Skeletal muscle tissue (tissue), 4 donors: ENCODE measurements around the gene VCL. TPM values are rescaled to one million over a fixed set of nuclear protein-coding genes. Genes with fewer than 3 reads are reported as not detected.

Experiments used
- H3K27ac ChIP-seq: one replicate; pipeline ENCODE4 v1.7.0; 2013; ENCODE audit warnings: mild to moderate bottlenecking, low read depth, low read length, inconsistent platforms
- H3K27me3 ChIP-seq, 3 donors: one replicate each; pipeline ENCODE4 v1.7.0; 2013; ENCODE audit warnings: low read length in 3 of 3; ENCODE audit not compliant: control insufficient read depth in 3 of 3, insufficient read depth in 3 of 3
- H3K36me3 ChIP-seq, 3 donors: one replicate each; pipeline ENCODE4 v1.7.0; 2013; ENCODE audit warnings: low read length in 3 of 3; ENCODE audit not compliant: control insufficient read depth in 3 of 3, insufficient read depth in 3 of 3
- H3K4me1 ChIP-seq, 3 donors: one replicate each; pipeline ENCODE4 v1.7.0; 2013; ENCODE audit warnings: low read length in 3 of 3, mild to moderate bottlenecking in 3 of 3; ENCODE audit not compliant: control insufficient read depth in 3 of 3, insufficient read depth in 3 of 3
- H3K4me3 ChIP-seq, 3 donors: one replicate each; pipeline ENCODE4 v1.7.0; 2013; ENCODE audit warnings: low read length in 3 of 3
- H3K9ac ChIP-seq, 3 donors: one replicate each; pipeline ENCODE4 v1.7.0; 2013; ENCODE audit warnings: low read length in 3 of 3, mild to moderate bottlenecking in 3 of 3, moderate library complexity in 2 of 3, low read depth in 1 of 3
- H3K9me3 ChIP-seq, 3 donors: one replicate each; pipeline ENCODE4 v1.7.0; 2013; ENCODE audit warnings: low read length in 3 of 3; ENCODE audit not compliant: control insufficient read depth in 3 of 3
- total RNA-seq: library from RNA; depleted of rRNA; stranded (reverse); fragments of >200 nt; gene quantifications from one replicate; pipeline ENCODE4 v1.2.3, GENCODE V29; 2014
- donor health status: Osteomylitis.

Gene VCL
- total RNA-seq, 1 donor from 2014 or later: 83.0 TPM

DNA sequence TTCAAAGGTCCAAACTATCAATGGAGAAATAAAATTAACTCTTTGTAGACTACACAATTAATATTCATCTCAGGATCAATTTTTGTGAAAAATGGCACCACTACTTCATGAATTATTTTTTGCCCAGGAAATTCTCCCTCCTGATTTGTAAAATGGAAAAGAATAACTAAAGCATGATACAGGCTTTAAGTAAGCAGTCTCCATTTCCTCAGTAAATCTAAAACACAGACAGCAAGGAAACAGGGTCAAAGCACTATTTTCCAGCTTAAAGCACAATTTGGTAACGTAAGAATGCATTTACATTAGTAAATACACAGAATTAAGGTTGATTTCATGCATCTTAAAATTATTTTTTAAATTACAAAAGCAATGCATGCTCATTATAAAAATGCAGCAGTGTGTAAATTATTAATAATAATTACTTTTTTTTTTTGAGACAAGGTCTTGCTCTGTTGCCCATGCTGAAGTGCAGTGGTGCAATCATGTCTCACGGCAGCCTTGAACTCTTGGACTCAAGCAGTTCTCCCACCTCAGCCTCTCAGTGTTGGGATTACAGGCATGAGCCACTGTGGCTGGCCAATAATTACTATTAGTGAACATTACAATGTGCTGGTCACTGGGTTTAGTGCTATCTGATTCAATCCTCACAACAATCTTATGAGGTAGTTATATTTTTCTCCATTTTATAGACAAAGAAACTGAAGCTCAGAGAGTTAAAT is 26.1 kb upstream of the VCL start:
- Histone ChIP-seq H3K4me3 (no peak overlapping the region), H3K4me1 (peaks cover 0 to 10% (median 8%) of the 10 kb centered on the region in 3 donors), H3K36me3 (no peaks in the 10 kb centered on the region), H3K9ac (no peak overlapping the region), H3K27me3 (no peaks in the 10 kb centered on the region), H3K27ac (no peak overlapping the region), H3K9me3 (no peaks in the 10 kb centered on the region)

DNA sequence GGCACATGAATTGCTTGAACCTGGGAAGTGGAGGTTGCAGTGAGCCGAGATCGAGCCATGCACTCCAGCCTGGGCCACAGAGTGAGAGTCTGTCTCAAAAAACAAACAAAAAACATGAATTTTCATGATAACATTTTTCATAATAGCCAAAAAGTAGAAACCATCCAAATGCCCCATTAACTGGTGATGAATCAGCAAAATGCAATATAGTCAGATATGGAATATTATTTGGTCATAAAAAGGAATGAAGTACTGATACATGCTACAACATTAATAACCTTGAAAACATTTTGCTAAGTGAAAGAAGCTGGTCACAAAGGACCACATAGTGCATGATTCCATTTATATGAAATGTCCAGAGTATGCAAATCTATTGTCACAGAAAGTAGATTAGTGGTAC is 24.5 kb upstream of the VCL start:
- H3K36me3 ChIP-seq: no peaks in the 10 kb centered on the region
- no peak overlapping the region for H3K27ac ChIP-seq
- no peaks in the 10 kb centered on the region for H3K27me3 ChIP-seq
- no peaks in the 10 kb centered on the region for H3K9me3 ChIP-seq
- H3K9ac ChIP-seq: no peak overlapping the region
- no peaks in the 10 kb centered on the region for H3K4me1 ChIP-seq
- H3K4me3 ChIP-seq: no peak overlapping the region

DNA sequence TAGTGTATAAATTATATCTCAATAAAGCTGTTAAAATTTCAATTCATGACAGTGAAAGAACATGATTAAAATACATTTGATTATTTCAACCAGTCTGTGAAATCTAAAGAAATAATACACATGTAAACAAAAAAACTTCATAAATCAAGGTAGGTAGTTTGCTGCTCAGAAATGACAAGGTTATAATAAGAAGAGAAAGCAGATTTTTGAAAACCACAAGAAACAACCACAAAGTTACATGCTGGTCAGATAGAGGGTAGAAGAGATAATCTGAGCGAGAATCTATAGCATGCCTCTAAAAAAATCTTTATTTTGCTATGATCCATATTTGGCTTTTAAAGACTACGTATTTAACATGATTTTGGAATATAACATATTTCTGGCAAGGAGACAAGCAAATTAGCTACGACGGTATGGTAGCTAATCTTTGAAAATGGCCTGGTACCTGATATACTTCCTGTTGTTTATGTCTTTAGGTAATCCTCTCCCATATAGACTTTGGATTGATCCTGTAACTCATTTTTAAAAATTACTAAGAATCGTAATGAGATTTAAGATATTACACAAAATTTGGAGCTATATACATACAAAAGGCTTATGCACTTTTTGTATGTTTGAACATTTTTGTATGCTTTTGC is 23.5 kb upstream of the VCL start:
- H3K9ac ChIP-seq: no peak overlapping the region
- H3K27me3 ChIP-seq: no peaks in the 10 kb centered on the region
- H3K9me3 ChIP-seq: no peaks in the 10 kb centered on the region
- no peaks in the 10 kb centered on the region for H3K36me3 ChIP-seq
- no peak overlapping the region for H3K27ac ChIP-seq
- no peaks in the 10 kb centered on the region for H3K4me1 ChIP-seq
- H3K4me3 ChIP-seq: no peak overlapping the region

DNA sequence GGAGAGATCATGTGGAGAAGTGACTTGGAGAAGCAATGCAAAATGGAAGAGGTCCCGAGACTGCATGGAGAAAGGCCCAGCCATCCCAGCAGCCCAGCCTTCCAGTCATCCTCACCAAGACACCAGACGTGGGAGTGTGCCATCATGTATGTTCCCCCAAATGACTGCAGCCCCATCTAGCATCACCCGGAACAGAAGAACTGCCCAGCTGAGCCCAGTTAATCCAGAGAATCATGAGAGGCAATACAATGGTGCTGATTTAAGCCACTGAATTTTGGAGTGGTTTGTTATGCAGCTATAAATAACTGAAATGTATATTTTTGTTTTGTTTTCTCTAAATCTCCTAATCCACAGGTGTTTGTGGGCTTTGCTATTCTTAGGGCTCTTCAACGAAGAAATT is 22.5 kb upstream of the VCL start:
- Histone ChIP-seq H3K36me3 (no peaks in the 10 kb centered on the region), H3K27ac (no peak overlapping the region), H3K4me1 (no peaks in the 10 kb centered on the region), H3K4me3 (no peak overlapping the region), H3K27me3 (no peaks in the 10 kb centered on the region), H3K9ac (no peak overlapping the region), H3K9me3 (no peaks in the 10 kb centered on the region)

DNA sequence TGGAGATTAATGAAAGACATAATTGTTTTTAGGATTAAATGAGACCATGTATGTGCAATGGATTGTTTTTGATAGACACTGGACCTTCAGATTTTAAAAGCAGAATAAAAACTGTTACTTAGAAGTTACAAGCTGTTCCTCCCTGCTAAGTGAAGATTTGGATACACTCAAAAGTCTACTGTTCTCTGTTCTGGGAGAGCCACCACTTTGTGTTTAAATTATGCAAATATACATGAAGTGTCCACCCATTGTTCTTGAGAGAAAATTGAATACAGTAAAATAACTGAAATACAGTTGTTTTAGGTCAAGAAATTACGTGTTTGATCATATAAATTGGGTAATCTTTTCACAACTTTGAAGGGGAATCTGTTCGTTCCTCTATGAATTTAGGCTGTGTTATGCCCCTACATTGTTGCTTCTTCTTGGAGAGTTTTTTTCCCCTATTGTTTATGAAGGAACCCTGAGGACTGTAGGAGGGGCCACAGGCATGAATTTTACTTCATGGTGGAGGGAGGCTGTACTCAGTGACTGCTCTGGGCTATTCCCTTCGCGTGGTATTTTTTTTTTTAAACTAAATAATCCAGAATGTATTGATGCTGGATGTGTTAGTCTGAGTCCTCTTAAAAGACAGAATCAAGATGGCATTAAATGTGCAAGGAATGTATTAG is 18.6 kb upstream of the VCL start:
- no peak overlapping the region for H3K9ac ChIP-seq
- H3K27ac ChIP-seq: no peak overlapping the region
- H3K4me3 ChIP-seq: no peak overlapping the region
- H3K36me3 ChIP-seq: no peaks in the 10 kb centered on the region
- H3K27me3 ChIP-seq: no peaks in the 10 kb centered on the region
- peaks cover 2 to 4% (median 3%) of the 10 kb centered on the region in 3 donors for H3K4me1 ChIP-seq
- no peaks in the 10 kb centered on the region for H3K9me3 ChIP-seq

DNA sequence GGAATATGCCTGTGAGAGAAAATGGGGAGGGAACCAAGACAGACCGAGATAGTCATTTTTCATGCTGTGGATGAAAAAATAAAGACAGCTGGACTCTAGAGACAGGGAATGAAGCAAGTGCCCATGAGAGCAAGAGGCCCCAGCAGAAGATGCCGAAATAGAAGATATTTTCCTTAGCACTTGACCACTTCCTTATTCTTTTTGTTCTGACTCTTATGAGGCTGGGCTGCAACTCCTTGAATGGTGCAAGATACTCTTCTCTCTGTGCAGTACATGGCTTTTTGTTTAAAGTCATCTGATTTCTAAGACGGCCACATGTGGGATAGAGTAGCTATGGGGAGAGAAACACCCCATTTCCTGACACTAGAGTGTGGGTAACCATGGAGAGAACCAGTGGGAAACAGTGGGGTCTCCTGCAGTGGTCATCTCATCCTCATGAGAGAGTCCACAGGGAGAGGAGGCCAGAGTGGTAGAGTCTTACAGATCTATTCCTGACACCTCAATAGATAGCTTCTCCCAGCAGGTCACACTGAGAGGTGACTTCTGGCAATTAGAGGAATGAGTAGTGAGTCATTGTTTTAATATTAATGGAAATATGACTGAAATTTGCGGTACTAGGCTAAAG is 18.0 kb upstream of the VCL start:
- H3K27ac ChIP-seq: no peak overlapping the region
- no peaks in the 10 kb centered on the region for H3K36me3 ChIP-seq

DNA sequence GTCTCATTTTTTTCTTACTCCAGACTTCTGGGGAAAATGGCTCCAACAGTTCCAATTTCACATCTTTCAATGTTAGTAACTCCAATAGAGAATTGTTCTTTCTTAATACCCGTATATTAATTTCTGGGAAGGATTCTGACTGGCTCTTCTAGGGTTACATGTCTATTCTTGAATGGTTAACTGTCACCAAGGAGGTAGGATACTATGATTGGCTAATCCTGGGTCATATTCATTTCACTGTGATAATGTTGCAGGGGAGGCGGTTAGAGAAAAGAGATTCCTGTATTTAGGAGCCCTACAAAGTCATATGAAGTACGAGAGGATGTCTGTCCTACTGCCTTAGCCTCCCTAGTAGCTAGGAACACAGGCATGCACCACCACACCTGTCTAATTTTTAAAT is 16.1 kb upstream of the VCL start:
- Histone ChIP-seq H3K9me3 (no peaks in the 10 kb centered on the region), H3K27me3 (no peaks in the 10 kb centered on the region), H3K9ac (no peak overlapping the region), H3K36me3 (no peaks in the 10 kb centered on the region), H3K4me3 (no peak overlapping the region), H3K4me1 (peaks cover 2 to 4% (median 3%) of the 10 kb centered on the region in 3 donors), H3K27ac (no peak overlapping the region)

More for the DNA sequence above, 18.0 kb upstream of the VCL start:
- no peaks in the 10 kb centered on the region for H3K9me3 ChIP-seq
- H3K27me3 ChIP-seq: no peaks in the 10 kb centered on the region
- H3K4me1 ChIP-seq: peaks cover 2 to 4% (median 3%) of the 10 kb centered on the region in 3 donors
- no peak overlapping the region for H3K4me3 ChIP-seq
- H3K9ac ChIP-seq: no peak overlapping the region

DNA sequence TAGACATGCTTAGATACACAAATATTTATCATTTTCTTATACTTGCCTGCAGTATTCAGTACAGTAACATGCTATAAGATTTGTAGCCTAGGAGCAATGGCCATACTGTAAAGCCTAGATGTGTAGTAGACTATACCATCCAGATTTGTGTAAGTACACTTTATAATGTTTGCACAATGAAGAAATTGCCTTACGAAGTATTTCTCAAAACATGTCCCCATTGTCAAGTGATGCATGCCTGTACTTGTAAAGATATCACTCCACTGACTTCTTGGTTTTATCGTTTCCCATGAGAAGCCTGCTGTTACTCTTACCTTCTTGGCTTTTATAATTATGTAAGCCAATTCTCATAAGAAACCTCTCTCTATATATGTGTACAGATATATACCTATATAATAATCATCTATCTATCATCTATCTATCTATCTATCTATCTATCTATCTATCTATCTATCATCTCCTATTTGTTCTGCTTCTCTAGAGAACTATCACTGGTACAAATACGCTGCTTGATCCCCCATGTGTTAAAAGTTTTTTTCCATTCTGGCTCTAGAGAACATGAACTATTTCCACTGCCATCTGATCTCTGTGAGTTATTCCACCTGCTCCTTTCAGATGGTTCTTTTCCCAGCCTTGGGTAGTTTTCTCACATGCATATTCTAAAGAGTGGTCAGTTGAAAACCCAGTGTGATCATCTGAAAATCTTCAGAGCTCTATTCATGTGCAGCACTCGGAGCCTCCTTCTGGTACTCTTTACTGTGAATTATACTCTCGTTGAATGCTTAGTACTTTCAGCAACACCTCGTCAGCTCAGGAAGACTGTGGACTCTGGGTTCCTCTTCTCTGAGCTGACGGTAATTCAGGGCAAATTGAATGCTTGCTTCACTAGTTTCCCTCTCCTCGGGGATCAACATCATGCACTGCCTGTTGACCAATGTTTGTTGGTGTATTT is 14.5 kb upstream of the VCL start:
- Histone ChIP-seq H3K36me3 (no peaks in the 10 kb centered on the region), H3K4me3 (peak overlapping the region in 1 of 3 donors; percentile 49), H3K9ac (peak overlapping the region in 1 of 3 donors; percentile 66), H3K27ac (no peak overlapping the region), H3K27me3 (no peaks in the 10 kb centered on the region), H3K4me1 (peaks cover 2 to 4% (median 3%) of the 10 kb centered on the region in 3 donors), H3K9me3 (no peaks in the 10 kb centered on the region)

DNA sequence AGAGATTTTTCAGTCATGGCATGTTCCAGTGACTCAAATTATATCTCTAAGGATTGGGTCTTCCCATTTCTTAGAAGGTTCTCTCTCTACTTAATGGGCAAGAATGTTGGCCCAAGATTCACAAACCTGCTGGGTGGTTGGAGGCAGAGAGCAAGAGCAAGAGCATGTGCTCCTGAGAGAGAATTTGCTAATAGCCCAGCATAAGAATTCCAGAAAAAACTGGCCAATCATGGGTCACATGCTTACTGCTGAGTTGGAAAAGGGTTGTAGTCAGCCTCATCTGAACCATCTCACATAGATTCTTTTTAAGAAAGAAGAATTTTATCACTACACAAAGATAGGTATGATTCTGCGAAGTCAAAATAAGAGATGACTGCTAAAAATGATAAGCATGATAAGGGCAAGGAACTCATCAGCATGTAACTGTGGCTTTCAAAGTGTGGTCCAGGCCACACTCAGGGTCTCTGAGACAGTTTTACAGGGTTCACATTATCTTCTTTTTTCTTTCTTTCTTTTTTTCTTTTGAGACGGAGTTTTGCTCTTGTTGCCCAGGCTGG is 8.2 kb upstream of the VCL start:
- Histone ChIP-seq H3K4me3 (no peak overlapping the region), H3K36me3 (no peaks in the 10 kb centered on the region), H3K9me3 (no peaks in the 10 kb centered on the region), H3K4me1 (no peaks in the 10 kb centered on the region), H3K9ac (no peak overlapping the region), H3K27me3 (no peaks in the 10 kb centered on the region), H3K27ac (no peak overlapping the region)
